Endothelial cell (in vitro differentiated cells): ENCODE measurements around the gene IL36G. TPM values are rescaled to one million over a fixed set of nuclear protein-coding genes. Genes with fewer than 3 reads are reported as not detected.

Experiments
- DNase-seq: peaks from one replicate; pipeline ENCODE4 v3.0.0; 2021; ENCODE audit warnings: low spot score
- H3K27ac Mint-ChIP-seq: one replicate; pipeline ENCODE4 v1.8.0; 2021; ENCODE audit warnings: mixed read lengths, inconsistent platforms; ENCODE audit not compliant: unreplicated experiment
- H3K27me3 Mint-ChIP-seq: one replicate; pipeline ENCODE4 v1.8.0; 2021; ENCODE audit warnings: mild to moderate bottlenecking, moderate library complexity, mixed read lengths, inconsistent platforms; ENCODE audit not compliant: unreplicated experiment
- H3K36me3 Mint-ChIP-seq: one replicate; pipeline ENCODE4 v1.8.0; 2021; ENCODE audit warnings: mild to moderate bottlenecking, low read depth, mixed read lengths, inconsistent platforms; ENCODE audit not compliant: unreplicated experiment
- H3K4me1 Mint-ChIP-seq: one replicate; pipeline ENCODE4 v1.8.0; 2021; ENCODE audit warnings: mild to moderate bottlenecking, mixed read lengths, inconsistent platforms; ENCODE audit not compliant: unreplicated experiment
- H3K4me3 Mint-ChIP-seq: one replicate; pipeline ENCODE4 v1.8.0; 2021; ENCODE audit warnings: mild to moderate bottlenecking, mixed read lengths, inconsistent platforms; ENCODE audit not compliant: unreplicated experiment
- H3K9me3 Mint-ChIP-seq: one replicate; pipeline ENCODE4 v1.8.0; 2021; ENCODE audit warnings: mixed read lengths, inconsistent platforms; ENCODE audit not compliant: unreplicated experiment
- total RNA-seq: library from RNA; stranded (reverse); fragmentation: NEBNext Ultra II Directional; extraction: Animal tissue kit (Norgen Biotek cat#: 25700); gene quantifications from one replicate; pipeline ENCODE4 v1.2.1, GENCODE V29; 2021; ENCODE audit not compliant: unreplicated experiment
- TF ChIP-seq, protein P1 (sequence below): fragments of 200-600 bp; sonication (generic); IDR thresholded peaks from one replicate; pipeline ENCODE4 v1.5.0; 2021; ENCODE audit warnings: antibody characterized with exemption; ENCODE audit not compliant: unreplicated experiment

IL36G gene
- total RNA-seq, 1 donor from 2014 or later: not detected

DNA sequence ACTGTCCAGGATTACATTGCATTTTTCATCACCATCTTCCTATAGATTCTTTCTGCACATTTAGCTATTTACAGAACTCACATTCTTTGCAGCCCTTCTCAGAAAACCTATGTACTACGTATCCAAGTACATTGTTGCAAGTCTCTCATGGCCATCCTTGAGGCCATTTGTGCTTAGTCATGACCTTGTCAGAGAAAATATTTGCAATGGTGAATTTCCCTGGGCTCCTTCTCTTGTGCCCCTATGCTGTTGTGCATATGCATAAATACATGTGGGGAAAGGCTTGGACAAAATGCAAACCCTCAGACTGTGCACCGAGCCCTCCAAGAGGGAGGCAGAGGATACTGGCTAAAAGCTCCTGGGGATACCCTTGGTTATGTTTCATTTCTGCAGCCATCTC is 47.0 kb downstream of the IL36G start:
- H3K36me3 Mint-ChIP-seq: no peaks in the 10 kb centered on the region
- no peaks in the 10 kb centered on the region for H3K27me3 Mint-ChIP-seq

DNA sequence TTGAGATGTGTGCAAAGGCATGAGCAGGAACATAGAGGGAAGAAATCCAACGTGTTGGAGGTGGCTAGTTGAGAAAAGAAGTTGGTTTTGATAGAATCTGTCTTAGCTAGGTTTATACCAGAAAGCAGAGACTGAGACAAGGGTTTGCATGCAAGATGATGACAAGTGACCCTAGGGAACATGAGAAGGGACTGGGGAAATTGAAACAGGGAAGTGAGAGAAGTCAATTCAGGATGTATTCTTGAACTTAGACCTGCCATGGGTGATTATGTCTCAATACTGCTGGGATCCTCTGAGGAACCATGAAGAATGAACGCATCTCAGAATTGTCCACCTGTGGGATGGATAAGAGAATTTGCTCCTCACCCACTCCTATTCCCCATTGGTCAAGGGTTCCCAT is 47.9 kb downstream of the IL36G start:
- Mint-ChIP-seq H3K27me3 (no peaks in the 10 kb centered on the region), H3K36me3 (no peaks in the 10 kb centered on the region), H3K4me3 (no peak overlapping the region), H3K27ac (no peak overlapping the region), H3K9me3 (no peaks in the 10 kb centered on the region), H3K4me1 (no peaks in the 10 kb centered on the region)
- TF ChIP-seq, protein P1, sequence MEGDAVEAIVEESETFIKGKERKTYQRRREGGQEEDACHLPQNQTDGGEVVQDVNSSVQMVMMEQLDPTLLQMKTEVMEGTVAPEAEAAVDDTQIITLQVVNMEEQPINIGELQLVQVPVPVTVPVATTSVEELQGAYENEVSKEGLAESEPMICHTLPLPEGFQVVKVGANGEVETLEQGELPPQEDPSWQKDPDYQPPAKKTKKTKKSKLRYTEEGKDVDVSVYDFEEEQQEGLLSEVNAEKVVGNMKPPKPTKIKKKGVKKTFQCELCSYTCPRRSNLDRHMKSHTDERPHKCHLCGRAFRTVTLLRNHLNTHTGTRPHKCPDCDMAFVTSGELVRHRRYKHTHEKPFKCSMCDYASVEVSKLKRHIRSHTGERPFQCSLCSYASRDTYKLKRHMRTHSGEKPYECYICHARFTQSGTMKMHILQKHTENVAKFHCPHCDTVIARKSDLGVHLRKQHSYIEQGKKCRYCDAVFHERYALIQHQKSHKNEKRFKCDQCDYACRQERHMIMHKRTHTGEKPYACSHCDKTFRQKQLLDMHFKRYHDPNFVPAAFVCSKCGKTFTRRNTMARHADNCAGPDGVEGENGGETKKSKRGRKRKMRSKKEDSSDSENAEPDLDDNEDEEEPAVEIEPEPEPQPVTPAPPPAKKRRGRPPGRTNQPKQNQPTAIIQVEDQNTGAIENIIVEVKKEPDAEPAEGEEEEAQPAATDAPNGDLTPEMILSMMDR: no peak
- DNase-seq: no peak

More for the DNA sequence above, 47.0 kb downstream of the IL36G start:
- Mint-ChIP-seq H3K4me3 (no peak overlapping the region), H3K27ac (no peak overlapping the region), H3K4me1 (no peaks in the 10 kb centered on the region), H3K9me3 (no peaks in the 10 kb centered on the region)
- TF ChIP-seq, protein P1: no peak
- DNase-seq: no peak

DNA sequence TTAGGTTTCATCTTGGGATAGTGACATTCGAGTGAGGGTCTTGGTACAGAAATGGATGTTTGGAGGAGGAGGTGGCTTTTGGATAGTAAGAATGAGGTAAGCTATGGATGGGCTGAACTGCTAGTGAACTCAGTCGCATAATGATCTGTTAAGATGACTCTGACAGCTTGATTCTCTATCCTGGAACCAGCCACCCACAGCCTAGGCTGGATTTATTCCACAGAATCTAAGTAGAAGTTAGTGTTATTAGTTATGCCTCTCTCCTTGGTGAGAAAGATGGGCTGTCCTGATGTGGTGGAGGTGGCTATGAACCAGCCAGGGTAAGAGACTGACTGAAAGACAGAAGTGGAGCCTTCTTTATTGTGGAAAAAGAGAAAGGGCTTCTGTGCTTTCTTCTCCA is 49.9 kb downstream of the IL36G start:
- Mint-ChIP-seq H3K4me3 (no peak overlapping the region), H3K36me3 (no peaks in the 10 kb centered on the region), H3K27ac (no peak overlapping the region), H3K4me1 (peaks cover 1% of the 10 kb centered on the region), H3K27me3 (peaks cover 2% of the 10 kb centered on the region), H3K9me3 (no peaks in the 10 kb centered on the region)
- TF ChIP-seq, protein P1: no peak
- DNase-seq: no peak

DNA sequence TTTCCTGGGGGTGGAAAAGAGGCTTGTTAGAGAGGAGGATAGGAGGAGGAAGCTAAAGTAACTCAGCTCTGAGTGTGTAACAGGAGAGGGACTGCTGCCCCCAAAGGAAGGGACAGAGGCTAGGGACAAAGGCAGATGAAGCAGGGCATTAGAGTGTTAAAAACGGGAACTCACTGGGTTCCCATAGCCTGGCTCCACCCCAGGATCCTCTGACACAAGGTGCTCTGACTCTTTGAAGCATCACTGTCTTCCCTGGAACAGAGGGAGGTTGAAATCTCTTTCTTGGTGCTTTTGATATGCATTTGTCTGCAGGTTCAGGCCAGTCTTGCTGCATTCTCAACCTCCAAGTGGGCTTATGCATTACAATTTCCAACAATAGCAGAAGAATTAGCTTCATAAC is 50.3 kb downstream of the IL36G start:
- DNase-seq: no peak
- TF ChIP-seq, protein P1: no peak
- Mint-ChIP-seq H3K27ac (no peak overlapping the region), H3K36me3 (no peaks in the 10 kb centered on the region), H3K4me3 (no peak overlapping the region), H3K4me1 (peaks cover 4% of the 10 kb centered on the region), H3K9me3 (no peaks in the 10 kb centered on the region), H3K27me3 (peaks cover 3% of the 10 kb centered on the region)

DNA sequence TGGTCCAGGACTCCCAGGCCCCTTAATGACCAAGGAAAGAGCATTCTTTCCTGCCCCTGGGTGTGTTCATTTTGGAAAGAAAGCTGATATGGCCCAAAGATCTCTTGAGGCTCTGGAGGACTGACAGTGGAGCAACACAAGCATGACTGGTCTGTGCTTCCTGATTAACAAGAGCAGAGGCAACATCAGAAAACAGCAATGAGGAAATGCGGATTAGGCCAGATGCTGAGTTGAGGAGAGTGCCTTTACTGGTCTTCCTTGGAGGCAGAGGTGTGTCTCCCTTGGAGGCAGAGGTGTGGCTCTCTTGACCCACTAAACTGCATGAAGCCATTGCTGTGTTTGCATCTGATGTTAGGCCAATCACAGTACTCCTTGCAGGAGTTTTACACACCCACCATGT is 54.9 kb downstream of the IL36G start:
- Mint-ChIP-seq H3K27me3 (peaks cover 4% of the 10 kb centered on the region), H3K9me3 (no peaks in the 10 kb centered on the region), H3K36me3 (no peaks in the 10 kb centered on the region), H3K4me1 (peaks cover 19% of the 10 kb centered on the region), H3K4me3 (no peak overlapping the region), H3K27ac (no peak overlapping the region)
- TF ChIP-seq, protein P1: no peak
- no peak for DNase-seq
